Adrenal gland (tissue), 12 donors: ENCODE data around the gene SH3BP2. TPM values are rescaled to one million over a fixed set of nuclear protein-coding genes. Genes with fewer than 3 reads are reported as not detected.

ENCODE experiments used
- DNase-seq, 7 donors: peaks; one replicate each; pipeline ENCODE4 v3.0.0-alpha.2; 2019 to 2020
- H3K27ac ChIP-seq, 5 donors: fragments of 200-600 bp; sonication (generic) in 4 of 5; 1 replicate in 3 of 5; 2 replicates in 2 of 5; pipeline versions ENCODE4 v1.5.1 to v1.8.0; 2016 to 2020; ENCODE audit warnings: mild to moderate bottlenecking in 1 of 5
- H3K27me3 ChIP-seq: fragments of 200-600 bp; 2 replicates; pipeline ENCODE4 v1.8.0; 2021
- H3K36me3 ChIP-seq, 2 donors: fragments of 200-600 bp; replicated peaks in 1 of 2; 1 replicate in 1 of 2; 2 replicates in 1 of 2; pipeline versions ENCODE4 v1.5.1 to v1.8.0; 2018 to 2022
- H3K4me1 ChIP-seq, 2 donors: fragments of 200-600 bp; replicated peaks in 1 of 2; 1 replicate in 1 of 2; 2 replicates in 1 of 2; pipeline versions ENCODE4 v1.5.1 to v1.8.0; 2018 to 2021
- H3K4me3 ChIP-seq, 4 donors: fragments of 200-600 bp; sonication (generic) in 3 of 4; one replicate each; pipeline ENCODE4 v1.5.1; 2016 to 2018
- H3K9me3 ChIP-seq, 3 donors: fragments of 200-600 bp; sonication (generic) in 1 of 3; replicated peaks in 1 of 3; 1 replicate in 2 of 3; 2 replicates in 1 of 3; pipeline versions ENCODE4 v1.5.1 to v1.8.0; 2016 to 2021
- POLR2A ChIP-seq, 2 donors: fragments of 450-650 bp; IDR thresholded peaks; one replicate each; pipeline ENCODE4 v1.6.1; 2017; ENCODE audit warnings: antibody characterized with exemption in 2 of 2, mild to moderate bottlenecking in 2 of 2, moderate library complexity in 1 of 2
- WGBS, 4 donors: extraction: QIAGEN DNeasy Blood & Tissue Kit in 2 of 4; methylation state at CpG; one replicate each; pipeline versions ENCODE4 v1.1.5 to v1.1.7; 2013 to 2017; 5-methylcytosine and 5-hydroxymethylcytosine counted together
- intact Hi-C, 2 donors: fragments of 100-400 bp; cut with DNase I; formaldehyde crosslinking; loops; one replicate each; pipeline versions ENCODE4 v1.14.1 to v1.15.0; 2022 to 2023
- polyA plus RNA-seq, 3 donors: library from polyadenylated mRNA; stranded (reverse); fragments of 200-250 nt in 2 of 3; fragments of 350-450 nt in 1 of 3; fragmentation: Illumina TruSeq in 1 of 3; extraction: RNeasy Lipid Tissue Mini Kit (QIAGEN cat#74804) in 1 of 3; gene quantifications; one replicate each; pipeline ENCODE4 v1.2.3, GENCODE V29; 2013 to 2014
- total RNA-seq, 9 donors: library from RNA; depleted of rRNA in 4 of 9; stranded (reverse); fragments of >200 nt in 4 of 9; fragments of 120-200 nt in 1 of 9; fragmentation: NEBNext Ultra II Directional in 1 of 9; extraction: Animal tissue kit (Norgen Biotek cat#: 25700) in 1 of 9; gene quantifications; one replicate each; pipeline versions ENCODE4 v1.1.0 to v1.2.4, GENCODE V29; 2013 to 2023
- TF ChIP-seq, protein P1 (sequence below), 6 experiments: fragments of 450-650 bp in 4 of 6; fragments of 200-600 bp in 2 of 6; sonication (generic) in 1 of 6; IDR thresholded peaks; 1 replicate in 5 of 6; 2 replicates in 1 of 6; pipeline versions ENCODE4 v1.5.1 to v1.8.0; 2016 to 2021; ENCODE audit warnings: antibody characterized with exemption in 6 of 6, mild to moderate bottlenecking in 2 of 6, moderate library complexity in 1 of 6
- donor health status: healthy with polysubstance abuse.
- donor health status: Bipolar disorder and iron deficiency.
- donor health status: DM: yes; HTN: yes; CAD: no.
- donor health status: DM: no; HTN: no; CAD: no.
- donor health status: DM: no; HTN: no; CAD: no.
- donor health status: DM: yes; HTN: yes; CAD: no.

The SH3BP2 gene
- total and polyA plus RNA-seq, 12 donors, result 7.7 to 160 (median 36.3) TPM

DNA sequence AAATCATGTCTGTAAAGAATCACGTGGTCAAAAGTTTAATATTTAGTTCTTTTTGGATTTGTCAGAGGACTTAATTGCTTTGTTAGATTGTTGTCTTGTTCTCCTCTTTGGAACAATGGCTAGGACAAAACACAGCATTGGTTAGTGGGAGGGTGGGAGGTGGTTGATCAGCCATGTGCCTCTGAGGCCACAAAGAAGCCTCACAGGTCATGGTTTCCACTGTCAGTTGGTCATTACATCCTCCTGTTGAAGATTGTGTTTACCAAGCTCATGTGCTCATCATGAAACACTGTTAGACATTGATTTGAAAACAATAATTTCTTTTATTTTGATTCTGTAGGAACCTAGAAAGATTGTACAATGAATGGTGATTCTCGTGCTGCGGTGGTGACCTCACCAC is 82.7 kb downstream of the SH3BP2 start:
- TF ChIP-seq, protein P1, sequence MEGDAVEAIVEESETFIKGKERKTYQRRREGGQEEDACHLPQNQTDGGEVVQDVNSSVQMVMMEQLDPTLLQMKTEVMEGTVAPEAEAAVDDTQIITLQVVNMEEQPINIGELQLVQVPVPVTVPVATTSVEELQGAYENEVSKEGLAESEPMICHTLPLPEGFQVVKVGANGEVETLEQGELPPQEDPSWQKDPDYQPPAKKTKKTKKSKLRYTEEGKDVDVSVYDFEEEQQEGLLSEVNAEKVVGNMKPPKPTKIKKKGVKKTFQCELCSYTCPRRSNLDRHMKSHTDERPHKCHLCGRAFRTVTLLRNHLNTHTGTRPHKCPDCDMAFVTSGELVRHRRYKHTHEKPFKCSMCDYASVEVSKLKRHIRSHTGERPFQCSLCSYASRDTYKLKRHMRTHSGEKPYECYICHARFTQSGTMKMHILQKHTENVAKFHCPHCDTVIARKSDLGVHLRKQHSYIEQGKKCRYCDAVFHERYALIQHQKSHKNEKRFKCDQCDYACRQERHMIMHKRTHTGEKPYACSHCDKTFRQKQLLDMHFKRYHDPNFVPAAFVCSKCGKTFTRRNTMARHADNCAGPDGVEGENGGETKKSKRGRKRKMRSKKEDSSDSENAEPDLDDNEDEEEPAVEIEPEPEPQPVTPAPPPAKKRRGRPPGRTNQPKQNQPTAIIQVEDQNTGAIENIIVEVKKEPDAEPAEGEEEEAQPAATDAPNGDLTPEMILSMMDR (IDR thresholded peaks at IDR 0.05), result no peak
- TF ChIP-seq POLR2A (IDR thresholded peaks at IDR 0.05), result no peak
- Histone ChIP-seq H3K4me3 (no peak overlapping the region), H3K27me3 (no peaks in the 10 kb centered on the region), H3K9me3 (no peaks in the 10 kb centered on the region), H3K36me3 (peaks cover 0 to 23% of the 10 kb centered on the region in 2 donors), H3K4me1 (peaks cover 14 to 50% of the 10 kb centered on the region in 2 donors), H3K27ac (no peak overlapping the region)
- intact Hi-C loops, result no loop called here
- DNase-seq, result no peak
- 83 to 92% (median 84%) methylated on average over 3 of the region's 3 CpGs for WGBS, 4 donors

DNA sequence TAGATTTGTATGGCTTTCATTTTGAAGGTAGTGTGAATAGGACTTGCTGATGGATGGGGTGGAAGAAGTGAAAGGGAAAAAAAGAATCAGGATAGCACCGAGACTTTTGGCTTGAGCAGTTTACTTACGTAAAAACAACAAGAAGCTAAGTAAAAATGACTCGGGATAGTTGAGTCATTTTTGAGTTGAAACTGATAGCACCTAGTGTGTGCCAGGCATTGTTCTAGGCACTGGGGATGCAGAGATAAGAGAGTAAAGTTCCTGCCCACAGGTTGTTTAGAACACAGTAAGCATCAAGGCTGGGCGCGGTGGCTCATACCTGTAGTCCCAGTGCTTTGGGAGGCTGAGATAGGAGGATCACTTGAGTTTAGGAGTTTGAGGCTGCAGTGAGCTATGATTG is 85.5 kb downstream of the SH3BP2 start:
- Histone ChIP-seq H3K4me1 (peaks cover 2 to 22% of the 10 kb centered on the region in 2 donors), H3K9me3 (no peaks in the 10 kb centered on the region), H3K36me3 (peaks cover 0 to 32% of the 10 kb centered on the region in 2 donors), H3K27me3 (no peaks in the 10 kb centered on the region), H3K27ac (peak overlapping the region in 1 of 5 donors; percentile 8), H3K4me3 (no peak overlapping the region)
- 85 to 90% (median 87%) methylated on average over 5 of the region's 5 CpGs for WGBS, 4 donors
- intact Hi-C loops, result no loop called here
- no peak for DNase-seq
- TF ChIP-seq, protein P1 (IDR thresholded peaks at IDR 0.05), result no peak
- TF ChIP-seq POLR2A (IDR thresholded peaks at IDR 0.05), result no peak

DNA sequence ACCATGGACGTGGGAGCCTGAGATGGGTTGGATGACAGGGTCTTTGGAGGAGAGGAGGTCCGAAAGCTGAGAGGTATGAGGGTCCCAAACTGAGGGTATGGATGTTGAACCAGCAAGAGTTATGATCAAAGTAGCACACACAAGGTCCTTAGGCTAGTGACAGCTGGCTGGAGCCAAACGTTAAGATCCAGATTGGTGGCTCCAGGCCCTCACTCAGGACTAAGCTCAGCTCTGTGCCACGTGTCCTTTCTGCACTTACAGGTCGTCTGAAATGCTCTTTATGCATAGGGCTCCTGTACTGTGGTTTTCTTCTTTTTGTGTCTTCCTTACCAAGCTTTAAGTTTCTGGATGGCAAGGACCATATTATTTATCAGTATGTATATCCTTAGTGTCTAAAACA is 86.1 kb downstream of the SH3BP2 start:
- Histone ChIP-seq H3K27me3 (no peaks in the 10 kb centered on the region), H3K4me1 (peaks cover 0 to 15% of the 10 kb centered on the region in 2 donors), H3K4me3 (no peak overlapping the region), H3K9me3 (no peaks in the 10 kb centered on the region), H3K36me3 (peaks cover 0 to 32% of the 10 kb centered on the region in 2 donors), H3K27ac (no peak overlapping the region)
- 80 to 83% (median 81%) methylated on average over 5 of the region's 5 CpGs for WGBS, 4 donors
- intact Hi-C loops, result no loop called here
- no peak for DNase-seq
- TF ChIP-seq, protein P1 (IDR thresholded peaks at IDR 0.05), result no peak
- no peak for TF ChIP-seq POLR2A (IDR thresholded peaks at IDR 0.05)

DNA sequence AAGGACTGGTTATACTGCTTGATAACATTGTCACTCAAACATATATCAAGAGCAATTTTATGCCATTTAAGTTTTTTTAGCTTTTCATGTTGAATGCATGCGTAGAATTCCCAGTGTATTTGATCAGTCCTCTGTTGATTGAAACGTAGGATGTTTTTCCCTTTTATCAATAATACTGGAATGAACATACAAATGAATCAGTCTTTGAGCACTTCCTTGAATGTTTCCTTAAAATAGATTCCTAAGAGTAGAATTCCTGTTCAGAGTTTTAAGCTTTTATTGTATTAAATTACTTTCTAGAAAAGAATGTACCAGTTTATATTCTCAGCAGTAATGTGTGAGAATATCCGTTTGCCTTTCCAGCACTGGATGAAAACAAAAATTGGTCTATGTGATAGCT is 88.5 kb downstream of the SH3BP2 start:
- H3K4me3 ChIP-seq, result no peak overlapping the region
- intact Hi-C loops, result no loop called here
- WGBS, 4 donors, result 83 to 92% (median 85%) methylated on average over 3 of the region's 3 CpGs
- DNase-seq, result no peak
- peaks cover 0 to 4% of the 10 kb centered on the region in 2 donors for H3K4me1 ChIP-seq
- H3K9me3 ChIP-seq, result no peaks in the 10 kb centered on the region
- no peaks in the 10 kb centered on the region for H3K27me3 ChIP-seq
- TF ChIP-seq, protein P1 (IDR thresholded peaks at IDR 0.05), result no peak
- H3K27ac ChIP-seq, result no peak overlapping the region
- peaks cover 0 to 46% of the 10 kb centered on the region in 2 donors for H3K36me3 ChIP-seq
